Right lobe of liver (tissue), 4 donors: ENCODE results near the gene EXOSC5.
"Not testable (repeated sequence)": the region's sequence is repeated elsewhere in the genome, so short reads cannot be mapped to it uniquely, and the experiment has no call there.

Source experiments
- CTCF ChIP-seq, 4 donors: fragments of 200-600 bp in 3 of 4; fragments of 450-650 bp in 1 of 4; IDR thresholded peaks; one replicate each; pipeline versions ENCODE4 v1.5.1 to v1.8.0; 2016 to 2022; ENCODE audit warnings: antibody characterized with exemption in 4 of 4, mild to moderate bottlenecking in 2 of 4
- POLR2A ChIP-seq: fragments of 450-650 bp; IDR thresholded peaks from one replicate; pipeline ENCODE4 v1.6.1; 2017; ENCODE audit warnings: antibody characterized with exemption, mild to moderate bottlenecking
- donor health status: DM: no; HTN: no; CAD: no.
- donor health status: DM: no; HTN: no; CAD: no.
- donor health status: DM: no; HTN: yes; CAD: no.

- TF ChIP-seq CTCF (IDR thresholded peaks at IDR 0.05); POLR2A: not testable (repeated sequence)
Measured at GRCh38 chr19:41381536-41381935, 15.6 kb downstream of the EXOSC5 start.
